ENCODE data around the gene TBL3. TPM values are rescaled to one million over a fixed set of nuclear protein-coding genes. Genes with fewer than 3 reads are reported as not detected.

The TBL3 gene
- total and polyA plus RNA-seq, 2 donors (not counting 1 experiment from before 2014, with no cell fraction given) = 31.9 to 52.2 TPM

- Mint-ChIP-seq H3K27me3 (peaks cover 17% of the 10 kb centered on the region), H3K27ac (no peak overlapping the region), H3K9me3 (ENCODE audit: insufficient read depth) (no peaks in the 10 kb centered on the region), H3K4me3 (peak overlapping the region; percentile 56), H3K4me1 (peaks cover 18% of the 10 kb centered on the region)
- POLR2A ChIA-PET = no interaction called here
- no peak for TF ChIP-seq EZH2 (IDR thresholded peaks at IDR 0.05; ENCODE audit: borderline replicate concordance, insufficient read depth, low read depth, low read length, poor library complexity, severe bottlenecking)
- TF ChIP-seq, protein P1, sequence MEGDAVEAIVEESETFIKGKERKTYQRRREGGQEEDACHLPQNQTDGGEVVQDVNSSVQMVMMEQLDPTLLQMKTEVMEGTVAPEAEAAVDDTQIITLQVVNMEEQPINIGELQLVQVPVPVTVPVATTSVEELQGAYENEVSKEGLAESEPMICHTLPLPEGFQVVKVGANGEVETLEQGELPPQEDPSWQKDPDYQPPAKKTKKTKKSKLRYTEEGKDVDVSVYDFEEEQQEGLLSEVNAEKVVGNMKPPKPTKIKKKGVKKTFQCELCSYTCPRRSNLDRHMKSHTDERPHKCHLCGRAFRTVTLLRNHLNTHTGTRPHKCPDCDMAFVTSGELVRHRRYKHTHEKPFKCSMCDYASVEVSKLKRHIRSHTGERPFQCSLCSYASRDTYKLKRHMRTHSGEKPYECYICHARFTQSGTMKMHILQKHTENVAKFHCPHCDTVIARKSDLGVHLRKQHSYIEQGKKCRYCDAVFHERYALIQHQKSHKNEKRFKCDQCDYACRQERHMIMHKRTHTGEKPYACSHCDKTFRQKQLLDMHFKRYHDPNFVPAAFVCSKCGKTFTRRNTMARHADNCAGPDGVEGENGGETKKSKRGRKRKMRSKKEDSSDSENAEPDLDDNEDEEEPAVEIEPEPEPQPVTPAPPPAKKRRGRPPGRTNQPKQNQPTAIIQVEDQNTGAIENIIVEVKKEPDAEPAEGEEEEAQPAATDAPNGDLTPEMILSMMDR (IDR thresholded peaks at IDR 0.05) = no peak
- no peak for ATAC-seq (ENCODE audit: low read depth)
- no peak for DNase-seq
- Histone ChIP-seq H3K9ac (ENCODE audit: low read length) (no peak overlapping the region), H3K27ac (ENCODE audit: low read length in 2 of 2) (no peak overlapping the region), H3K4me1 (ENCODE audit: control insufficient read depth in 2 of 2, insufficient read depth in 2 of 2, low read length in 2 of 2) (peaks cover 24 to 26% of the 10 kb centered on the region in 2 donors), H3K4me2 (replicated peaks; ENCODE audit: low read depth, low read length, poor library complexity, severe bottlenecking) (peak overlapping the region; percentile 94), H3K27me3 (replicated peaks in 1 of 4; ENCODE audit: control extremely low read depth in 1 of 4, control insufficient read depth in 3 of 4, insufficient read depth in 4 of 4, low read length in 3 of 4) (peaks cover 0 to 49% (median 19%) of the 10 kb centered on the region in 4 experiments), H3K4me3 (ENCODE audit: control extremely low read depth in 1 of 5, extremely low read depth in 1 of 5, insufficient read depth in 1 of 5, low read depth in 2 of 5, low read length in 4 of 5) (no peak overlapping the region), H2AFZ (ENCODE audit: insufficient read depth, low read depth, low read length, poor library complexity, severe bottlenecking) (no peak overlapping the region), H3K9me3 (ENCODE audit: control extremely low read depth in 1 of 3, control insufficient read depth in 2 of 3, insufficient read depth in 1 of 3, low read length in 2 of 3) (no peaks in the 10 kb centered on the region), H3K79me2 (ENCODE audit: control insufficient read depth, insufficient read depth, low read length) (no peaks in the 10 kb centered on the region), H3K36me3 (replicated peaks in 1 of 2; ENCODE audit: control extremely low read depth in 1 of 2, control insufficient read depth in 1 of 2, extremely low read depth in 1 of 2, insufficient read depth in 2 of 2, low read length in 1 of 2) (no peaks in the 10 kb centered on the region), H4K20me1 (ENCODE audit: control insufficient read depth, insufficient read depth, low read length, poor library complexity, severe bottlenecking) (no peaks in the 10 kb centered on the region)
- intact Hi-C loops (cut with micrococcal nuclease) = loop anchor here (10.0 kb wide), 2 partner anchors 229 to 479 kb away; partner anchors contain the start of gene ECI1
- 94% methylated on average over 13 of the region's 16 CpGs for WGBS (ENCODE audit: insufficient coverage)
- CTCF ChIA-PET = interaction anchor here (0.6 to 4.7 kb wide), 4 partner anchors 22 to 128 kb away, joined by 3 to 35 read pairs (median 15); partner anchors contain the start of genes NTHL1, TRAF7 and TSC2
These were observed 54.1 kb downstream of the TBL3 start for GRCh38 chr16:2025878-2026460.

- H3K27me3 Mint-ChIP-seq = peaks cover 15% of the 10 kb centered on the region
- Histone ChIP-seq H3K9me3 (ENCODE audit: control extremely low read depth in 1 of 3, control insufficient read depth in 2 of 3, insufficient read depth in 1 of 3, low read length in 2 of 3) (peaks cover 0 to 4% (median 0%) of the 10 kb centered on the region in 3 donors), H3K27me3 (replicated peaks in 1 of 4; ENCODE audit: control extremely low read depth in 1 of 4, control insufficient read depth in 3 of 4, insufficient read depth in 4 of 4, low read length in 3 of 4) (peaks cover 0 to 45% (median 19%) of the 10 kb centered on the region in 4 experiments), H3K4me3 (ENCODE audit: control extremely low read depth in 1 of 5, extremely low read depth in 1 of 5, insufficient read depth in 1 of 5, low read depth in 2 of 5, low read length in 4 of 5) (peak within 1 kb of the TSS in 3 of 5 experiments; percentile 37 to 48 (median 44)), H2AFZ (ENCODE audit: insufficient read depth, low read depth, low read length, poor library complexity, severe bottlenecking) (peak within 1 kb of the TSS; percentile 69), H3K9ac (ENCODE audit: low read length) (peak within 1 kb of the TSS; percentile 52), H3K27ac (ENCODE audit: low read length in 2 of 2) (no peak within 1 kb of the TSS), H3K36me3 (replicated peaks in 1 of 2; ENCODE audit: control extremely low read depth in 1 of 2, control insufficient read depth in 1 of 2, extremely low read depth in 1 of 2, insufficient read depth in 2 of 2, low read length in 1 of 2) (no peaks in the 10 kb centered on the region), H3K4me1 (ENCODE audit: control insufficient read depth in 2 of 2, insufficient read depth in 2 of 2, low read length in 2 of 2) (peaks cover 24 to 26% of the 10 kb centered on the region in 2 donors), H4K20me1 (ENCODE audit: control insufficient read depth, insufficient read depth, low read length, poor library complexity, severe bottlenecking) (no peaks in the 10 kb centered on the region), H3K79me2 (ENCODE audit: control insufficient read depth, insufficient read depth, low read length) (no peaks in the 10 kb centered on the region), H3K4me2 (replicated peaks; ENCODE audit: low read depth, low read length, poor library complexity, severe bottlenecking) (peak within 1 kb of the TSS; percentile 94)
- TF ChIP-seq, protein P1 (IDR thresholded peaks at IDR 0.05) = no peak
- TF ChIP-seq EZH2 (IDR thresholded peaks at IDR 0.05; ENCODE audit: borderline replicate concordance, insufficient read depth, low read depth, low read length, poor library complexity, severe bottlenecking) = no peak
- POLR2A ChIA-PET = no interaction called here
- peak within 1 kb of the TSS; percentile 85 for H3K4me3 Mint-ChIP-seq
- DNase-seq (peak; percentile 35), ATAC-seq (ENCODE audit: low read depth) (peak; percentile 12)
- H3K4me1 Mint-ChIP-seq = peaks cover 18% of the 10 kb centered on the region
- intact Hi-C loops (cut with micrococcal nuclease) = loop anchor here (10.0 kb wide), 2 partner anchors 228 to 478 kb away; partner anchors contain the start of gene ECI1
- 12% methylated on average over 59 of the region's 59 CpGs for WGBS (ENCODE audit: insufficient coverage)
- CTCF ChIA-PET = interaction anchor here (2.1 to 2.2 kb wide), 2 partner anchors 21 to 129 kb away, joined by 6 read pairs; partner anchors contain the start of genes NTHL1, TRAF7 and TSC2
- no peaks in the 10 kb centered on the region for H3K9me3 Mint-ChIP-seq (ENCODE audit: insufficient read depth)
- peak within 1 kb of the TSS; percentile 53 for H3K27ac Mint-ChIP-seq
These were observed 54.7 kb downstream of the TBL3 start, which contains the start of gene NHERF2 for GRCh38 chr16:2026461-2027023. Gene NHERF2 (plus strand): TSS chr16:2026902. CDS start chr16:2027006, 104 bp downstream.
